Urinary bladder (tissue), 4 donors: ENCODE measurements around the gene HIRA. TPM values are rescaled to one million over a fixed set of nuclear protein-coding genes. Genes with fewer than 3 reads are reported as not detected.

Source experiments
- DNase-seq: peaks from one replicate; pipeline ENCODE4 v3.0.0-alpha.2; 2015; ENCODE audit errors: extremely low spot score
- H3K27ac ChIP-seq: one replicate; pipeline ENCODE4 v1.5.1; 2013; ENCODE audit warnings: low read depth, mild to moderate bottlenecking, moderate library complexity
- H3K36me3 ChIP-seq: one replicate; pipeline ENCODE4 v1.6.1; 2013; ENCODE audit warnings: mild to moderate bottlenecking, moderate library complexity; ENCODE audit not compliant: insufficient read depth
- H3K4me1 ChIP-seq: one replicate; pipeline ENCODE4 v1.6.1; 2013; ENCODE audit warnings: mild to moderate bottlenecking, moderate library complexity; ENCODE audit not compliant: insufficient read depth
- H3K4me3 ChIP-seq: one replicate; pipeline ENCODE4 v1.5.1; 2013; ENCODE audit warnings: low read depth, low read length
- WGBS: extraction: QIAGEN DNeasy Blood & Tissue Kit; methylation state at CpG from one replicate; pipeline ENCODE4 v1.1.7; 2013; 5-methylcytosine and 5-hydroxymethylcytosine counted together
- polyA plus RNA-seq: library from polyadenylated mRNA; stranded (reverse); fragments of 200-250 nt; gene quantifications from one replicate; pipeline ENCODE4 v1.2.3, GENCODE V29; 2013
- total RNA-seq: library from RNA; depleted of rRNA; stranded (reverse); fragments of >200 nt; gene quantifications from one replicate; pipeline ENCODE4 v1.2.3, GENCODE V29; 2014
- donor health status: healthy with polysubstance abuse.
- donor health status: healthy.

HIRA gene
- total and polyA plus RNA-seq, 2 donors = 8.7 to 21.9 TPM

- Histone ChIP-seq H3K27ac (no peak overlapping the region), H3K4me1 (no peaks in the 10 kb centered on the region), H3K4me3 (no peak overlapping the region), H3K36me3 (peaks cover 19% of the 10 kb centered on the region)
- no peak for DNase-seq
- WGBS = 98% methylated on average over 2 of the region's 2 CpGs
These were observed 38.5 kb upstream of the HIRA start for GRCh38 chr22:19470010-19470409.

- Histone ChIP-seq H3K4me3 (no peak overlapping the region), H3K27ac (no peak overlapping the region), H3K4me1 (no peaks in the 10 kb centered on the region), H3K36me3 (peaks cover 19% of the 10 kb centered on the region)
- 92% methylated on average over 7 of the region's 7 CpGs for WGBS
- DNase-seq = no peak
These were observed 37.9 kb upstream of the HIRA start for GRCh38 chr22:19469421-19469820.

- no peak for DNase-seq
- 91% methylated on average over 6 of the region's 6 CpGs for whole genome bisulfite sequencing
- peaks cover 19% of the 10 kb centered on the region for H3K36me3 ChIP-seq
- H3K4me3 ChIP-seq = no peak overlapping the region
- H3K4me1 ChIP-seq = no peaks in the 10 kb centered on the region
- H3K27ac ChIP-seq = no peak overlapping the region
These were observed 36.4 kb upstream of the HIRA start for GRCh38 chr22:19467912-19468311.

GRCh38 chr22:19466848-19467752 is 35.6 kb upstream of the HIRA start:
- H3K4me1 ChIP-seq = no peaks in the 10 kb centered on the region
- 95% methylated on average over 9 of the region's 9 CpGs for WGBS
- peaks cover 19% of the 10 kb centered on the region for H3K36me3 ChIP-seq
- DNase-seq = no peak
- H3K4me3 ChIP-seq = no peak overlapping the region
- H3K27ac ChIP-seq = no peak overlapping the region

- peaks cover 16% of the 10 kb centered on the region for H3K36me3 ChIP-seq
- DNase-seq = no peak
- H3K4me3 ChIP-seq = no peak overlapping the region
- 92% methylated on average over 14 of the region's 14 CpGs for WGBS
- H3K27ac ChIP-seq = no peak overlapping the region
- no peaks in the 10 kb centered on the region for H3K4me1 ChIP-seq
These were observed 34.7 kb upstream of the HIRA start for GRCh38 chr22:19466126-19466716.

- Histone ChIP-seq H3K27ac (no peak overlapping the region), H3K4me1 (no peaks in the 10 kb centered on the region), H3K4me3 (no peak overlapping the region), H3K36me3 (peaks cover 16% of the 10 kb centered on the region)
- WGBS = 89% methylated on average over 4 of the region's 4 CpGs
- no peak for DNase-seq
These were observed 33.4 kb upstream of the HIRA start for GRCh38 chr22:19464975-19465374.

- Histone ChIP-seq H3K4me3 (no peak overlapping the region), H3K36me3 (peaks cover 12% of the 10 kb centered on the region), H3K4me1 (no peaks in the 10 kb centered on the region), H3K27ac (no peak overlapping the region)
- no peak for DNase-seq
- 71% methylated on average over 1 of the region's 1 CpG for WGBS
These were observed 33.0 kb upstream of the HIRA start for GRCh38 chr22:19464546-19464945.

GRCh38 chr22:19463491-19464469 is 32.2 kb upstream of the HIRA start:
- no peaks in the 10 kb centered on the region for H3K4me1 ChIP-seq
- H3K36me3 ChIP-seq = peaks cover 7% of the 10 kb centered on the region
- H3K4me3 ChIP-seq = no peak overlapping the region
- no peak for DNase-seq
- H3K27ac ChIP-seq = no peak overlapping the region
- 77% methylated on average over 7 of the region's 7 CpGs for WGBS

- DNase-seq = no peak
- Histone ChIP-seq H3K4me1 (no peaks in the 10 kb centered on the region), H3K27ac (no peak overlapping the region), H3K36me3 (peaks cover 7% of the 10 kb centered on the region), H3K4me3 (no peak overlapping the region)
- WGBS = 95% methylated on average over 1 of the region's 1 CpG
These were observed 31.5 kb upstream of the HIRA start for GRCh38 chr22:19463008-19463407.

GRCh38 chr22:19461506-19461905 is 30.0 kb upstream of the HIRA start:
- Histone ChIP-seq H3K27ac (no peak overlapping the region), H3K4me1 (no peaks in the 10 kb centered on the region), H3K4me3 (no peak overlapping the region), H3K36me3 (peaks cover 3% of the 10 kb centered on the region)
- no peak for DNase-seq
- 86% methylated on average over 1 of the region's 1 CpG for WGBS

GRCh38 chr22:19460036-19460435 is 28.5 kb upstream of the HIRA start:
- no peak for DNase-seq
- no peaks in the 10 kb centered on the region for H3K4me1 ChIP-seq
- H3K27ac ChIP-seq = no peak overlapping the region
- H3K36me3 ChIP-seq = peaks cover 3% of the 10 kb centered on the region
- no peak overlapping the region for H3K4me3 ChIP-seq
- WGBS = 51% methylated on average over 2 of the region's 2 CpGs

- peaks cover 3% of the 10 kb centered on the region for H3K36me3 ChIP-seq
- 95% methylated on average over 8 of the region's 8 CpGs for WGBS
These were observed 26.4 kb upstream of the HIRA start for GRCh38 chr22:19457828-19458428.

GRCh38 chr22:19456541-19456940 is 25.0 kb upstream of the HIRA start:
- Histone ChIP-seq H3K4me3 (no peak overlapping the region), H3K4me1 (no peaks in the 10 kb centered on the region), H3K36me3 (peaks cover 3% of the 10 kb centered on the region), H3K27ac (no peak overlapping the region)
- no peak for DNase-seq
- 93% methylated on average over 10 of the region's 10 CpGs for WGBS

More at GRCh38 chr22:19457828-19458428, 26.4 kb upstream of the HIRA start:
- H3K4me3 ChIP-seq = no peak overlapping the region
- no peak overlapping the region for H3K27ac ChIP-seq
- DNase-seq = no peak
- H3K4me1 ChIP-seq = no peaks in the 10 kb centered on the region
